Muscle layer of duodenum (tissue), 2 donors: ENCODE measurements around the gene ICAM3.
A peak's percentile ranks its signal among the peaks of the same experiment; 100 is the strongest.
"Not testable (repeated sequence)": the region's sequence is repeated elsewhere in the genome, so short reads cannot be mapped to it uniquely, and the experiment has no call there.

Experiments
- H3K27ac ChIP-seq: one replicate; pipeline ENCODE4 v1.7.0; 2013; ENCODE audit warnings: mild to moderate bottlenecking, low read length
- H3K27me3 ChIP-seq: one replicate; pipeline ENCODE4 v1.7.0; 2013; ENCODE audit warnings: low read depth, mild to moderate bottlenecking, control low read depth, low read length
- H3K36me3 ChIP-seq, 2 donors: one replicate each; pipeline ENCODE4 v1.7.0; 2013; ENCODE audit warnings: low read length in 2 of 2, control low read depth in 1 of 2, mild to moderate bottlenecking in 1 of 2; ENCODE audit not compliant: insufficient read depth in 2 of 2, control insufficient read depth in 1 of 2
- H3K4me1 ChIP-seq, 2 donors: one replicate each; pipeline ENCODE4 v1.7.0; 2013; ENCODE audit warnings: low read length in 2 of 2, mild to moderate bottlenecking in 2 of 2, control low read depth in 1 of 2, moderate library complexity in 1 of 2; ENCODE audit not compliant: insufficient read depth in 2 of 2, control insufficient read depth in 1 of 2
- H3K4me3 ChIP-seq, 2 donors: one replicate each; pipeline ENCODE4 v1.7.0; 2013; ENCODE audit warnings: low read length in 2 of 2, low read depth in 1 of 2, mild to moderate bottlenecking in 1 of 2
- H3K9me3 ChIP-seq, 2 donors: one replicate each; pipeline ENCODE4 v1.7.0; 2013; ENCODE audit warnings: low read length in 2 of 2, control low read depth in 1 of 2, mild to moderate bottlenecking in 1 of 2; ENCODE audit not compliant: control insufficient read depth in 1 of 2
- donor health status: healthy.

The ICAM3 gene

GRCh38 chr19:10344780-10345179 lies 5.4 kb upstream of the ICAM3 start:
- H3K27me3 ChIP-seq = no peaks in the 10 kb centered on the region
- H3K9me3 ChIP-seq = no peaks in the 10 kb centered on the region
- H3K4me3 ChIP-seq = no peak overlapping the region
- no peak overlapping the region for H3K27ac ChIP-seq
- no peaks in the 10 kb centered on the region for H3K4me1 ChIP-seq
- H3K36me3 ChIP-seq = peaks cover 0 to 2% of the 10 kb centered on the region in 2 donors

DNA sequence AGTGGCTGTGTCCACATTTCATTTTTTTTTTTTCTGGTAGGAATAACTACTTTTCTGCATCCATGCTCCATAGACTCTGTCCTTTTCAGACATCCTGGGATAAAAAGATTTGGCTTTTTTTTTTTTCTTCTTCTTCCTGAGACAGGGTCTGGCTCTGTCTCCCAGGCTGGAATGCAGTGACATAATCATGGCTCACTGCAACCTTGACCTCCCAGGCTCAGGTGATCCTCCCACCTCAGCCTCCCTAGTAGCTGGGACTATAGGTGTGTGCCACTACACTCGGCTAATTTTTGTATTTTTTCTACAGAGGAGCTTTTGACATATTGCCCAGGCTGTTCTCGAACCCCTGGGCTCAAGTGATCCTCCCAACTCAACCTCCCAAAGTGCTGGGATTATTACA lies 4.1 kb upstream of the ICAM3 start:
- no peak overlapping the region for H3K27ac ChIP-seq
- no peaks in the 10 kb centered on the region for H3K4me1 ChIP-seq
- no peaks in the 10 kb centered on the region for H3K9me3 ChIP-seq
- no peak overlapping the region for H3K4me3 ChIP-seq
- H3K36me3 ChIP-seq = no peaks in the 10 kb centered on the region
- H3K27me3 ChIP-seq = no peaks in the 10 kb centered on the region

GRCh38 chr19:10339977-10340376 lies 553 bp upstream of the ICAM3 start:
- Histone ChIP-seq H3K4me1 (peaks cover 0 to under 1% of the 10 kb centered on the region in 2 donors), H3K27ac (no peak overlapping the region), H3K27me3 (no peaks in the 10 kb centered on the region), H3K4me3 (no peak overlapping the region), H3K36me3 (no peaks in the 10 kb centered on the region), H3K9me3 (no peaks in the 10 kb centered on the region)

- H3K27me3 ChIP-seq = no peaks in the 10 kb centered on the region
- no peaks in the 10 kb centered on the region for H3K9me3 ChIP-seq
- H3K4me1 ChIP-seq = peaks cover 0 to 11% of the 10 kb centered on the region in 2 donors
- H3K36me3 ChIP-seq = no peaks in the 10 kb centered on the region
- H3K27ac ChIP-seq = no peak overlapping the region
- H3K4me3 ChIP-seq = peak overlapping the region; percentile 18 to 19
Measured at GRCh38 chr19:10338940-10339339, 484 bp downstream of the ICAM3 start.

DNA sequence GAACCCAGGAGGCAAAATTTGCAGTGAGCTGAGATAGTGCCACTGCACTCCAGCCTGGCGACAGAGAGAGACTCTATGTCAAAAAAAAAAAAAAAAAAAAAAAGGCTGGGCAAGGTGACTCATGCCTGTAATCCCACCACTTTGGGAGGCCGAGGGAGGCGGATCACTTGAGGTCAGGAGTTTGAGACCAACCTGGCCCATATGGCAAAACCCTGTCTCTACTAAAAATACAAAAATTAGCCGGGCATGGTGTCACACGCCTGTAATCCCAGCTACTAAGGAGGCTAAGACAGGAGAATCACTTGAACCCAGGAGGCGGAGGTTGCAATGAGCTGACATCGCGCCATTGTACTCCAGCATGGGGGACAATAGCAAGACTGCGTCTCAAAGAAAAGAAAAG lies 2.7 kb downstream of the ICAM3 start:
- H3K27ac ChIP-seq, H3K36me3 ChIP-seq, H3K4me3 ChIP-seq, H3K9me3 ChIP-seq, H3K27me3 ChIP-seq: not testable (repeated sequence)
- peaks cover 3 to 26% of the 10 kb centered on the region in 2 donors for H3K4me1 ChIP-seq

GRCh38 chr19:10335352-10335985 lies 4.0 kb downstream of the ICAM3 start:
- H3K36me3 ChIP-seq = peaks cover 0 to 5% of the 10 kb centered on the region in 2 donors
- peaks cover 3 to 29% of the 10 kb centered on the region in 2 donors for H3K4me1 ChIP-seq
- H3K9me3 ChIP-seq = no peaks in the 10 kb centered on the region
- no peaks in the 10 kb centered on the region for H3K27me3 ChIP-seq
- H3K27ac ChIP-seq = no peak overlapping the region
- peak overlapping the region in 1 of 2 donors; percentile 83 for H3K4me3 ChIP-seq

DNA sequence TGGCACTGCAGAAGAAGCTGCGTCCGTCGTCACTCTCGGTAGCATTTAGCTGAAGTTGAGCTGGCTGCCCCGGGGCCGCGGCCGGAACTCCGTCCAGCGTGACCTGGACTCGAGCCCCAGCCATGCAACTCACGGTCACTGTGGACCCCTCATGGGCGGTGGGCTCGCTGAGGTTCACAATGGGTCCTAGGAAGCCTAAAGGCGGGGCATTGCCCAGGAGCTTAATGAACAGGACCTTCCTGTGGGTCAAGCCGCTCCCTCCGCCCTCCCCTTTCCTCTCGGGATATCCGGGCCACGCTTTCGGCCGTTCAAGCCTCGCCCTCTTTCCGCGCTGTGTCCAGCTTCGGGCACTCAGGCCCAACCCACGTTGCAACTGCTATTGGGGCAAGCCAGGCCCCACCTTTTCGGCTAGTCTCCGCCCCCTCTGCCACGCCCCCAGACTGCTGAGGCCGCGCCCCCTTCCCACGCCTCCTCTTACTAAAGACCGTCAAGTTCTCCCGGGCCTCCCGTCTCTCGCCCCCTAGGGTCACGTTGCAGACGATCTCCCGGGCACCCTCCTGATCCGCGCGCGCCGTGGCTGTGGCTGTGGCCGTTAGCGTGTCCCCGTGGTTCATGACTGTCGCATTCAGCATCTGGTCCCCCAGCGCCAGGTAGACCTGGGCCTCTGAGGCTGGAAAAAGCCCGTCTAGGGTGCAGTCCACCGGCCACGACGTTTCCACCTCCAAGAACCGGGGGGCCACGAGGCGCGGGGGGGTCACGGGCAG lies 4.7 kb downstream of the ICAM3 start:
- Histone ChIP-seq H3K4me3 (peak overlapping the region; percentile 74 to 83), H3K36me3 (peaks cover 0 to 12% of the 10 kb centered on the region in 2 donors), H3K27me3 (no peaks in the 10 kb centered on the region), H3K9me3 (no peaks in the 10 kb centered on the region), H3K4me1 (peaks cover 3 to 29% of the 10 kb centered on the region in 2 donors), H3K27ac (no peak overlapping the region)

DNA sequence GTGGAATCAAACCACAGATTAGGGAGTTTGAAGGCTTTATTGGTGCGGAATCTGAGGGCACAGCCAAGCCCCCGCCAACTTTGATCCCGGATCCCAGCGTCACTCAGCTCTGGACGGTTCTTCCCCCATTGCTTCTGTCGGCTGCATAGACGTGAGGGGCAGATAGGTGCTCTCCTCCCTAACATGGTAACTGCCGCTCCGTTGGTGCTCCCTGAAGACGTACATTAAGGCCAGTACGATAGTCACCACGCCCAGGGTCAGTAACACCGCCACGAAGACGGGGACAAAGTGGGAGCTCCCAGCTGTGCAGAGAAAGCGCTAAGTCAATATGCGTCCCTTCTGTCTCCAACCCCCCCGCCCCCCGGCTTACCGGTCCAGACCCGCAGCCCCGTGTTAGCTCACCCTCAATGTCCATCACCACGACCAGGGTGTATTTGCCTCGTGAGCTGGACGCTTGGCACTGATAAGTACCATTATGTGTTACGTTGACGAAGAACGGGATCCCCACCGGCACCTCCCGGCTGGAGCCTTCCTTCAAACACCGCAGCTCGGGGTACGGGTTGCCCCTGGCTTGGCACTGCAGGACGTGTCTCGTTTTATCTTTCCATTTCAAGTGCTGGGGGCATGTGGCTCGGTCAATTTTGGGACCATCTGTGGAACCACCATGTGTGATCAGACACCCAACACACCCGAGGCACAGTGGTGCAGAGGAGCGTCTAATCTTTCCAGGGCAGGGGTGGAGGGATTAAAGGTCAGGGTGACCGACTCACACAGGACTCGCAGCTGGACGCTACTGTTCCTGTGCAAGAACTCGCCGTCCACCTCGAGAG lies 5.5 kb downstream of the ICAM3 start:
- Histone ChIP-seq H3K4me3 (peak overlapping the region; percentile 74 to 83), H3K9me3 (no peaks in the 10 kb centered on the region), H3K4me1 (peaks cover 3 to 29% of the 10 kb centered on the region in 2 donors), H3K36me3 (peaks cover 6 to 20% of the 10 kb centered on the region in 2 donors), H3K27ac (no peak overlapping the region), H3K27me3 (no peaks in the 10 kb centered on the region)

DNA sequence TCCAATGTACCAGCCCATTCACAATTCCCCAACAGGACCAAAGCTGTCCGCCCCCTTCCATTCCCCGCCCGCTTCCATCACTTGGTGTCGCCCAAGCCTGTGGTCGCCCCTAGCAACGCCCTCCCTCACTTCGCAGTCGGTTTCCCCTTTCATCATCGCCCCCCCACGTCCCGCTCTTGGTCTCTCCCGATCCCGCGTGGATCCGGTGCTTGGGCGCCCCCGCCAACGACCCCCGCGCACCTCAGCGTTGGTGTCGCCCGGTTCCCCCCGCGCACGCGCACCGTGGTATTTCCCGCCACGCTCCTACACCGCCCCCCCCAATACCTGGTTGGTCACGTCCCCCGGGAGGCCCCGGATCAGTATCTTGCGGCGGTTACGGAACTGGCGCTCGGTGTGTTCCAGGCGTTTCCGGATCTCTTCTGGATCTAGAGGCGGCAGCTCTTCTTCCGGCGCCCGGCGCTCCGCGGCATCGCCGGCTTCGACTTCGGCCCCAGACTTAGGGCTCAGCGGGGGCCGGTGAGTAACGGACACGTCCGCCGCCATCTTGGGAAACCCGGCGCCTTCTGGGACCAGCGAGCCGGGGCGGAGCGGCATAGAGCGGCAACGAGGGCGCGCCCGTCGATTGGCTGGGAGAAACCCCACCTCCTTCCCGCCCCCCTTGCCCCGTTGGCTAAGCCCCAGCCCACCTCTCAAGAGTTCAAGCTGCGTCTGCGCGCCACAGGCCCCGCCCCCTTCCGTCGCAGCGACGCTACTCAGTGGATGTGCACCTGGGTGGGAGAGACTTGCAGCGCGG lies 6.3 kb downstream of the ICAM3 start, which contains the start of gene RAVER1:
Gene RAVER1 (minus strand): TSS at position 565 of the 793 bp plus-strand sequence. CDS start 22 bp downstream, at position 543.
- Histone ChIP-seq H3K4me1 (peaks cover 3 to 29% of the 10 kb centered on the region in 2 donors), H3K9me3 (no peaks in the 10 kb centered on the region), H3K36me3 (peaks cover 6 to 28% of the 10 kb centered on the region in 2 donors), H3K27ac (peak within 1 kb of the TSS; percentile 77), H3K27me3 (no peaks in the 10 kb centered on the region), H3K4me3 (peak within 1 kb of the TSS; percentile 83 to 86)

GRCh38 chr19:10332158-10332964 lies 7.1 kb downstream of the ICAM3 start:
- Histone ChIP-seq H3K4me1 (peaks cover 3 to 29% of the 10 kb centered on the region in 2 donors), H3K4me3 (peak overlapping the region; percentile 83 to 86), H3K27ac (peak overlapping the region; percentile 77), H3K36me3 (peaks cover 13 to 36% of the 10 kb centered on the region in 2 donors), H3K27me3 (no peaks in the 10 kb centered on the region), H3K9me3 (no peaks in the 10 kb centered on the region)
